Measurements from ENCODE around the gene NPIPB2.

DNA sequence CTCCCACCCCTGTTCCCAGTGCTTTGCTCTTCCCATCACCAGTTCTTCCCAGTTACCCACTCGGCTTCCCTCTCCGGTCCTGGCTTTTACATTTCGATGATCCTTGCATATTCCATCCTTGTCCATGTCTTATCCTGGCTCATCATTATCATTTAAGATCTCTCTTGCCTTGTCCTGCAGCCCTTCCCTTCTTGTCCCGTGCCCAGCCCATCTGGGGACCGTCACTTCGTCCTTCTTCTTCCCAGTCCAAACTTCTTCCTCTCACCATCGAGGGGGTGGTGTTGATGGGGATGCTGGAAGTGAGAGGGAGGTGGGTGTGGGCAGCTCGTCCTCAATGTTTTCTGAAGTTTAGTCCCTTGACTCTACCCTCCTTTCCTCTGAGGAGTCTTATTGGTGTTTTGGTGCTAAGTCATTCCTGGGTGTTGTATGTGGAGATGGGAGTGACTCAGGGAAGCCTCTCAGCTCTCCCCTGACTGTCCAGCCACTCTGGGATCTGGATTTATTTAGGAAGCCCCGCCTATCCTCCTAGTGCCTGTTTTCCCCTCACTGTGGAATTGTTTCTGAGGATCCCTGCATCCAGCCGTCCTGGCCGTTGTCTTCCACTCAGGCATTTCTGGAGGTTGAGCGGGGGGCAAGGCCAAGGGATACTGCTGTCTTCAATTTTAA lies 35.7 kb upstream of the NPIPB2 start:
- TF ChIP-seq, protein P1, sequence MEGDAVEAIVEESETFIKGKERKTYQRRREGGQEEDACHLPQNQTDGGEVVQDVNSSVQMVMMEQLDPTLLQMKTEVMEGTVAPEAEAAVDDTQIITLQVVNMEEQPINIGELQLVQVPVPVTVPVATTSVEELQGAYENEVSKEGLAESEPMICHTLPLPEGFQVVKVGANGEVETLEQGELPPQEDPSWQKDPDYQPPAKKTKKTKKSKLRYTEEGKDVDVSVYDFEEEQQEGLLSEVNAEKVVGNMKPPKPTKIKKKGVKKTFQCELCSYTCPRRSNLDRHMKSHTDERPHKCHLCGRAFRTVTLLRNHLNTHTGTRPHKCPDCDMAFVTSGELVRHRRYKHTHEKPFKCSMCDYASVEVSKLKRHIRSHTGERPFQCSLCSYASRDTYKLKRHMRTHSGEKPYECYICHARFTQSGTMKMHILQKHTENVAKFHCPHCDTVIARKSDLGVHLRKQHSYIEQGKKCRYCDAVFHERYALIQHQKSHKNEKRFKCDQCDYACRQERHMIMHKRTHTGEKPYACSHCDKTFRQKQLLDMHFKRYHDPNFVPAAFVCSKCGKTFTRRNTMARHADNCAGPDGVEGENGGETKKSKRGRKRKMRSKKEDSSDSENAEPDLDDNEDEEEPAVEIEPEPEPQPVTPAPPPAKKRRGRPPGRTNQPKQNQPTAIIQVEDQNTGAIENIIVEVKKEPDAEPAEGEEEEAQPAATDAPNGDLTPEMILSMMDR (IDR thresholded peaks at IDR 0.05), result no peak
- TF ChIP-seq NR3C1 (IDR thresholded peaks at IDR 0.05), result no peak
- TF ChIP-seq, protein P2, sequence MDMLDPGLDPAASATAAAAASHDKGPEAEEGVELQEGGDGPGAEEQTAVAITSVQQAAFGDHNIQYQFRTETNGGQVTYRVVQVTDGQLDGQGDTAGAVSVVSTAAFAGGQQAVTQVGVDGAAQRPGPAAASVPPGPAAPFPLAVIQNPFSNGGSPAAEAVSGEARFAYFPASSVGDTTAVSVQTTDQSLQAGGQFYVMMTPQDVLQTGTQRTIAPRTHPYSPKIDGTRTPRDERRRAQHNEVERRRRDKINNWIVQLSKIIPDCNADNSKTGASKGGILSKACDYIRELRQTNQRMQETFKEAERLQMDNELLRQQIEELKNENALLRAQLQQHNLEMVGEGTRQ (IDR thresholded peaks at IDR 0.05), result no peak
